Measurements from ENCODE around the gene SMCO1. TPM values are rescaled to one million over a fixed set of nuclear protein-coding genes. Genes with fewer than 3 reads are reported as not detected.

Gene SMCO1
- total and polyA plus RNA-seq, 2 experiments from 2014 or later, result not detected

DNA sequence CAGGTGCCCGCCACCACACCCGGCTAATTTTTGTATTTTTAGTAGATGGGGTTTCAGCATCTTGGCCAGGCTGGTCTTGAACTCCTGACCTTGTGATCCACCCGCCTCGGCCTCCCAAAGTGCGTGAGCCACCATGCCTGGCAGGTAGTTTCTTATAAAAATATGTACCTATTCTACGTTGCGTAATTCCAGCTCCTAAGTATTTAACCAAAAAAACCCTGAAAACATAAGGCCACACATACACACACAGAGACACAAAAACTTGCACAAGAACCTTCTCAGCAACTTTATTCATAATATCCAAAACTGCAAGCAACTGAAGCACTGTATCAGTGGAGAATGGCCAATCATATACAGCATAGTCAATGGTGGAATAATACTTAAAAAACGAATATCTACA is 16.8 kb downstream of the SMCO1 start:
- no peak for ATAC-seq

More for the DNA sequence above, 16.8 kb downstream of the SMCO1 start:
- H3K9me3 Mint-ChIP-seq, result no peaks in the 10 kb centered on the region; the same call in 2 of the 3 replicates
- DNase-seq (ENCODE audit: low spot score), result no peak
- H3K27ac Mint-ChIP-seq, result no peak overlapping the region
- Histone ChIP-seq H3K4me2 (no peak overlapping the region), H3K27ac (ENCODE audit: low read depth) (no peak overlapping the region), H3K79me2 (replicated peaks; ENCODE audit: insufficient read depth) (peaks cover 100% of the 10 kb centered on the region), H3K9me2 (ENCODE audit: insufficient read depth) (no peaks in the 10 kb centered on the region), H4K20me1 (replicated peaks; ENCODE audit: insufficient read depth) (peaks cover 52% of the 10 kb centered on the region), H3K4me3 (no peak overlapping the region), H3K36me3 (ENCODE audit: insufficient read depth) (no peaks in the 10 kb centered on the region), H3F3A (replicated peaks; ENCODE audit: low read depth) (peaks cover 6% of the 10 kb centered on the region), H2AFZ (no peak overlapping the region), H3K27me3 (ENCODE audit: insufficient read depth) (no peaks in the 10 kb centered on the region), H3K4me1 (ENCODE audit: insufficient read depth) (peaks cover 13% of the 10 kb centered on the region)
- no peak overlapping the region for H3K4me3 Mint-ChIP-seq
- H3K36me3 Mint-ChIP-seq (ENCODE audit: low read depth), result peaks cover 32% of the 10 kb centered on the region
- peaks cover 5% of the 10 kb centered on the region for H3K27me3 Mint-ChIP-seq (ENCODE audit: insufficient read depth, low read depth, poor library complexity)
- TF ChIP-seq ZNF331 (CRISPR knock-in tag; IDR thresholded peaks at IDR 0.05; ENCODE audit: low read depth), result no peak
- TF ChIP-seq, protein P1, sequence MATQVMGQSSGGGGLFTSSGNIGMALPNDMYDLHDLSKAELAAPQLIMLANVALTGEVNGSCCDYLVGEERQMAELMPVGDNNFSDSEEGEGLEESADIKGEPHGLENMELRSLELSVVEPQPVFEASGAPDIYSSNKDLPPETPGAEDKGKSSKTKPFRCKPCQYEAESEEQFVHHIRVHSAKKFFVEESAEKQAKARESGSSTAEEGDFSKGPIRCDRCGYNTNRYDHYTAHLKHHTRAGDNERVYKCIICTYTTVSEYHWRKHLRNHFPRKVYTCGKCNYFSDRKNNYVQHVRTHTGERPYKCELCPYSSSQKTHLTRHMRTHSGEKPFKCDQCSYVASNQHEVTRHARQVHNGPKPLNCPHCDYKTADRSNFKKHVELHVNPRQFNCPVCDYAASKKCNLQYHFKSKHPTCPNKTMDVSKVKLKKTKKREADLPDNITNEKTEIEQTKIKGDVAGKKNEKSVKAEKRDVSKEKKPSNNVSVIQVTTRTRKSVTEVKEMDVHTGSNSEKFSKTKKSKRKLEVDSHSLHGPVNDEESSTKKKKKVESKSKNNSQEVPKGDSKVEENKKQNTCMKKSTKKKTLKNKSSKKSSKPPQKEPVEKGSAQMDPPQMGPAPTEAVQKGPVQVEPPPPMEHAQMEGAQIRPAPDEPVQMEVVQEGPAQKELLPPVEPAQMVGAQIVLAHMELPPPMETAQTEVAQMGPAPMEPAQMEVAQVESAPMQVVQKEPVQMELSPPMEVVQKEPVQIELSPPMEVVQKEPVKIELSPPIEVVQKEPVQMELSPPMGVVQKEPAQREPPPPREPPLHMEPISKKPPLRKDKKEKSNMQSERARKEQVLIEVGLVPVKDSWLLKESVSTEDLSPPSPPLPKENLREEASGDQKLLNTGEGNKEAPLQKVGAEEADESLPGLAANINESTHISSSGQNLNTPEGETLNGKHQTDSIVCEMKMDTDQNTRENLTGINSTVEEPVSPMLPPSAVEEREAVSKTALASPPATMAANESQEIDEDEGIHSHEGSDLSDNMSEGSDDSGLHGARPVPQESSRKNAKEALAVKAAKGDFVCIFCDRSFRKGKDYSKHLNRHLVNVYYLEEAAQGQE (IDR thresholded peaks at IDR 0.05; ENCODE audit: unreplicated experiment), result no peak
- TF ChIP-seq EZH2 (IDR thresholded peaks at IDR 0.05; ENCODE audit: low read depth, unreplicated experiment), result no peak
- no peak for TF ChIP-seq CREB1 (CRISPR knock-in tag; IDR thresholded peaks at IDR 0.05; ENCODE audit: low read depth)
- TF ChIP-seq, protein P2, sequence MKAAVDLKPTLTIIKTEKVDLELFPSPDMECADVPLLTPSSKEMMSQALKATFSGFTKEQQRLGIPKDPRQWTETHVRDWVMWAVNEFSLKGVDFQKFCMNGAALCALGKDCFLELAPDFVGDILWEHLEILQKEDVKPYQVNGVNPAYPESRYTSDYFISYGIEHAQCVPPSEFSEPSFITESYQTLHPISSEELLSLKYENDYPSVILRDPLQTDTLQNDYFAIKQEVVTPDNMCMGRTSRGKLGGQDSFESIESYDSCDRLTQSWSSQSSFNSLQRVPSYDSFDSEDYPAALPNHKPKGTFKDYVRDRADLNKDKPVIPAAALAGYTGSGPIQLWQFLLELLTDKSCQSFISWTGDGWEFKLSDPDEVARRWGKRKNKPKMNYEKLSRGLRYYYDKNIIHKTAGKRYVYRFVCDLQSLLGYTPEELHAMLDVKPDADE (IDR thresholded peaks at IDR 0.05), result no peak
- TF ChIP-seq, protein P3, sequence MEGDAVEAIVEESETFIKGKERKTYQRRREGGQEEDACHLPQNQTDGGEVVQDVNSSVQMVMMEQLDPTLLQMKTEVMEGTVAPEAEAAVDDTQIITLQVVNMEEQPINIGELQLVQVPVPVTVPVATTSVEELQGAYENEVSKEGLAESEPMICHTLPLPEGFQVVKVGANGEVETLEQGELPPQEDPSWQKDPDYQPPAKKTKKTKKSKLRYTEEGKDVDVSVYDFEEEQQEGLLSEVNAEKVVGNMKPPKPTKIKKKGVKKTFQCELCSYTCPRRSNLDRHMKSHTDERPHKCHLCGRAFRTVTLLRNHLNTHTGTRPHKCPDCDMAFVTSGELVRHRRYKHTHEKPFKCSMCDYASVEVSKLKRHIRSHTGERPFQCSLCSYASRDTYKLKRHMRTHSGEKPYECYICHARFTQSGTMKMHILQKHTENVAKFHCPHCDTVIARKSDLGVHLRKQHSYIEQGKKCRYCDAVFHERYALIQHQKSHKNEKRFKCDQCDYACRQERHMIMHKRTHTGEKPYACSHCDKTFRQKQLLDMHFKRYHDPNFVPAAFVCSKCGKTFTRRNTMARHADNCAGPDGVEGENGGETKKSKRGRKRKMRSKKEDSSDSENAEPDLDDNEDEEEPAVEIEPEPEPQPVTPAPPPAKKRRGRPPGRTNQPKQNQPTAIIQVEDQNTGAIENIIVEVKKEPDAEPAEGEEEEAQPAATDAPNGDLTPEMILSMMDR (conservative IDR thresholded peaks at IDR 0.05; ENCODE audit: low read depth in 2 of 2), result no peak
- no peak for TF ChIP-seq JUNB (IDR thresholded peaks at IDR 0.05; ENCODE audit: unreplicated experiment)
- TF ChIP-seq EZH2phosphoT487 (IDR thresholded peaks at IDR 0.05; ENCODE audit: unreplicated experiment), result no peak
- TF ChIP-seq, protein P4, sequence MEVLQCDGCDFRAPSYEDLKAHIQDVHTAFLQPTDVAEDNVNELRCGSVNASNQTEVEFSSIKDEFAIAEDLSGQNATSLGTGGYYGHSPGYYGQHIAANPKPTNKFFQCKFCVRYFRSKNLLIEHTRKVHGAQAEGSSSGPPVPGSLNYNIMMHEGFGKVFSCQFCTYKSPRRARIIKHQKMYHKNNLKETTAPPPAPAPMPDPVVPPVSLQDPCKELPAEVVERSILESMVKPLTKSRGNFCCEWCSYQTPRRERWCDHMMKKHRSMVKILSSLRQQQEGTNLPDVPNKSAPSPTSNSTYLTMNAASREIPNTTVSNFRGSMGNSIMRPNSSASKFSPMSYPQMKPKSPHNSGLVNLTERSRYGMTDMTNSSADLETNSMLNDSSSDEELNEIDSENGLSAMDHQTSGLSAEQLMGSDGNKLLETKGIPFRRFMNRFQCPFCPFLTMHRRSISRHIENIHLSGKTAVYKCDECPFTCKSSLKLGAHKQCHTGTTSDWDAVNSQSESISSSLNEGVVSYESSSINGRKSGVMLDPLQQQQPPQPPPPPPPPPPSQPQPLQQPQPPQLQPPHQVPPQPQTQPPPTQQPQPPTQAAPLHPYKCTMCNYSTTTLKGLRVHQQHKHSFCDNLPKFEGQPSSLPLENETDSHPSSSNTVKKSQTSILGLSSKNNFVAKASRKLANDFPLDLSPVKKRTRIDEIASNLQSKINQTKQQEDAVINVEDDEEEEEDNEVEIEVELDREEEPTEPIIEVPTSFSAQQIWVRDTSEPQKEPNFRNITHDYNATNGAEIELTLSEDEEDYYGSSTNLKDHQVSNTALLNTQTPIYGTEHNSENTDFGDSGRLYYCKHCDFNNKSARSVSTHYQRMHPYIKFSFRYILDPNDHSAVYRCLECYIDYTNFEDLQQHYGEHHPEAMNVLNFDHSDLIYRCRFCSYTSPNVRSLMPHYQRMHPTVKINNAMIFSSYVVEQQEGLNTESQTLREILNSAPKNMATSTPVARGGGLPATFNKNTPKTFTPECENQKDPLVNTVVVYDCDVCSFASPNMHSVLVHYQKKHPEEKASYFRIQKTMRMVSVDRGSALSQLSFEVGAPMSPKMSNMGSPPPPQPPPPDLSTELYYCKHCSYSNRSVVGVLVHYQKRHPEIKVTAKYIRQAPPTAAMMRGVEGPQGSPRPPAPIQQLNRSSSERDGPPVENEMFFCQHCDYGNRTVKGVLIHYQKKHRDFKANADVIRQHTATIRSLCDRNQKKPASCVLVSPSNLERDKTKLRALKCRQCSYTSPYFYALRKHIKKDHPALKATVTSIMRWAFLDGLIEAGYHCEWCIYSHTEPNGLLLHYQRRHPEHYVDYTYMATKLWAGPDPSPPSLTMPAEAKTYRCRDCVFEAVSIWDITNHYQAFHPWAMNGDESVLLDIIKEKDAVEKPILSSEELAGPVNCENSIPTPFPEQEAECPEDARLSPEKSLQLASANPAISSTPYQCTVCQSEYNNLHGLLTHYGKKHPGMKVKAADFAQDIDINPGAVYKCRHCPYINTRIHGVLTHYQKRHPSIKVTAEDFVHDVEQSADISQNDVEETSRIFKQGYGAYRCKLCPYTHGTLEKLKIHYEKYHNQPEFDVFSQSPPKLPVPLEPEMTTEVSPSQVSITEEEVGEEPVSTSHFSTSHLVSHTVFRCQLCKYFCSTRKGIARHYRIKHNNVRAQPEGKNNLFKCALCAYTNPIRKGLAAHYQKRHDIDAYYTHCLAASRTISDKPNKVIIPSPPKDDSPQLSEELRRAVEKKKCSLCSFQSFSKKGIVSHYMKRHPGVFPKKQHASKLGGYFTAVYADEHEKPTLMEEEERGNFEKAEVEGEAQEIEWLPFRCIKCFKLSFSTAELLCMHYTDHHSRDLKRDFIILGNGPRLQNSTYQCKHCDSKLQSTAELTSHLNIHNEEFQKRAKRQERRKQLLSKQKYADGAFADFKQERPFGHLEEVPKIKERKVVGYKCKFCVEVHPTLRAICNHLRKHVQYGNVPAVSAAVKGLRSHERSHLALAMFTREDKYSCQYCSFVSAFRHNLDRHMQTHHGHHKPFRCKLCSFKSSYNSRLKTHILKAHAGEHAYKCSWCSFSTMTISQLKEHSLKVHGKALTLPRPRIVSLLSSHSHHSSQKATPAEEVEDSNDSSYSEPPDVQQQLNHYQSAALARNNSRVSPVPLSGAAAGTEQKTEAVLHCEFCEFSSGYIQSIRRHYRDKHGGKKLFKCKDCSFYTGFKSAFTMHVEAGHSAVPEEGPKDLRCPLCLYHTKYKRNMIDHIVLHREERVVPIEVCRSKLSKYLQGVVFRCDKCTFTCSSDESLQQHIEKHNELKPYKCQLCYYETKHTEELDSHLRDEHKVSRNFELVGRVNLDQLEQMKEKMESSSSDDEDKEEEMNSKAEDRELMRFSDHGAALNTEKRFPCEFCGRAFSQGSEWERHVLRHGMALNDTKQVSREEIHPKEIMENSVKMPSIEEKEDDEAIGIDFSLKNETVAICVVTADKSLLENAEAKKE (CRISPR knock-in tag; IDR thresholded peaks at IDR 0.05), result no peak
- TF ChIP-seq NANOG (IDR thresholded peaks at IDR 0.05; ENCODE audit: borderline replicate concordance), result no peak
- TF ChIP-seq STAT1 (IDR thresholded peaks at IDR 0.05; ENCODE audit: unreplicated experiment), result no peak
- no peak for TF ChIP-seq POLR2AphosphoS5 (IDR thresholded peaks at IDR 0.05; ENCODE audit: low read depth)
- TF ChIP-seq ZNF114 (CRISPR knock-in tag; IDR thresholded peaks at IDR 0.05), result no peak
- H3K4me1 Mint-ChIP-seq, result peaks cover 20% of the 10 kb centered on the region

All from GM23338 (cell line).